Measurements from ENCODE around the gene COL4A2.

GRCh38 chr13:110479648-110480047, 172.6 kb downstream of the COL4A2 start:
- TF ChIP-seq EZH2phosphoT487 (IDR thresholded peaks at IDR 0.05; ENCODE audit: insufficient read depth, low read depth) (no peak), EZH2 (IDR thresholded peaks at IDR 0.05; ENCODE audit: insufficient read depth, poor library complexity, severe bottlenecking) (no peak)
